ENCODE data around the gene TCF4.

The TCF4 gene

DNA sequence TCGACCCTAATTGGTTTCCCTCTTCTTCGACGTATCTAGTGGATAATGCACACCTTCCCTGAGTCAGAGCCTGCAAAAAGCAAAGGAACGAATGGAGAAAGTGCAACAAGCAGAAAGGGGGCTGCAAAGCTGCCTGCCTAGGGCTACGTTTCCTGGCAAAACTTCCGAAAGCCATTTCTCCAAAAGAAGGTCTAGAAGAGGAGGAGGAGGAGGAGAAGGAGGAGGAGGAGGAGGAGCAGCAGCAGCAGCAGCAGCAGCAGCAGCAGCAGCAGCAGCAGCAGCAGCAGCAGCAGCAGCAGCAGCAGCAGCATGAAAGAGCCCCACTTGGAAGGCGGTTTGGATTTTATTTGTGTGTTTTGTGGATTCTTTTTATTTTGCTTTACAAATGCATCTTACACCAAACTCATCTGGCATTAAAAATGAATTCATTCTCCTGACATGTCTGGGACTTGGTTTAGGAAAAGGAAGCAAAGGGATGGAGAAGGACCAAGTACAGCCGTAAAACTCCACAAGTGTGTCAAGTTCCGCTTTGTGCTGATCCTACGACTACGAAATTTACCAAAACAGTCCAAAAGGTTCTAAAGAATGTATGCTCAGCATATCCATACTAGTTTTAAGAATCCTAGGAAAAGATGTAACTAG is 2.0 kb downstream of the TCF4 start:
- H2AFZ ChIP-seq (ENCODE audit: low read length, unreplicated experiment), result peak overlapping the region; percentile 43
- 0 out of 2 replicates have a peak, but pooled peaks cover 3% of the 10 kb centered on the region for H3K36me3 ChIP-seq (ENCODE audit: insufficient read depth, low read length)
- no peaks in the 10 kb centered on the region for H3K27me3 ChIP-seq (ENCODE audit: insufficient read depth, low read length)
- H3K79me2 ChIP-seq (ENCODE audit: control insufficient read depth, insufficient read depth, low read length, unreplicated experiment), result peaks cover 39% of the 10 kb centered on the region
- H3K27ac ChIP-seq (ENCODE audit: low read depth, low read length), result peak overlapping the region; percentile 64
- H3K4me1 ChIP-seq (ENCODE audit: control insufficient read depth, insufficient read depth, low read length, unreplicated experiment), result peaks cover 9% of the 10 kb centered on the region
- H3K4me3 ChIP-seq (ENCODE audit: low read depth, low read length), result peak overlapping the region; percentile 83

DNA sequence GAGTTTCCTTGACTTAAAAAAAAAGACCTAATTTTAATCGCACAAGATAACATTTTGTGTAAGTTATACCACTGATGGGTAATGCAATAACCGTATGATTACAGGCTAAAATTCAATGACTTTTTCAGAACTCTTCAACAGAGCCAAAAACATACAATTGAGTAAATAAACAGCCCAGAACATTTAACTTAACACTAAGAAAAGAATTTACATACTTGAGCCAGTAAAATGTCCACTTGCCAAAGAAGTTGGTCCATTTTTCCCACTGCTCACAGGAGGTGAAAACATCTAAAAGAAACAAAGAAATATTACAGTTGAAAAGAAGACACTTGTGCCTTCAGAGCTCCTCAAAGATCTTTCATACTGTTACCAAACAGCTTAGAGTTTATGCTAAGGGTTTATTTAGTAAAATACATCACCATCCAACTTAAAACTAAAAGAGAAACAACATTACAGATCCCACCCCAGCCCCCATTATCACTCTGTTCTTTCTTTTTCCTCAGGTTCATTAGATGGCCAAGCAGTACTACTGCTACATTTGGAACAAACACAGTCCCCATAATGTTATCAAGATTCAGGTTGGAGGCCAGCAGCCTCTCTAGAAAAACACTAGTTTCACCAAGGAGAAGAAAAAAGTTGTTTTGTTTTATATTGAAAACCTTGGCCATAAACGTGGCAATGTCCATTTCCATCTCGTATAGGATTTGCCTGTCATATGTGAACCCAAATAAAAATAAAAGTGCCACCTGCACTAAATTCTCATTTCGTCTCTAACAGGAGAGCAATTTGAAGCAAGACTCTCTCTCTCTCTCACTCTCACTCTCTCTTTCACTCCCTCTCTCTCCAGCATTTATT is 2.7 kb downstream of the TCF4 start:
- 0 out of 2 replicates have a peak, but pooled peaks cover 3% of the 10 kb centered on the region for H3K36me3 ChIP-seq (ENCODE audit: insufficient read depth, low read length)
- H3K27me3 ChIP-seq (ENCODE audit: insufficient read depth, low read length), result no peaks in the 10 kb centered on the region
- peaks cover 13% of the 10 kb centered on the region for H3K4me1 ChIP-seq (ENCODE audit: control insufficient read depth, insufficient read depth, low read length, unreplicated experiment)
- peak overlapping the region; percentile 18; the same call in 1 of the 2 replicates for H3K27ac ChIP-seq (ENCODE audit: low read depth, low read length)
- peak overlapping the region; percentile 83 for H3K4me3 ChIP-seq (ENCODE audit: low read depth, low read length)
- peak overlapping the region; percentile 43 for H2AFZ ChIP-seq (ENCODE audit: low read length, unreplicated experiment)
- peaks cover 39% of the 10 kb centered on the region for H3K79me2 ChIP-seq (ENCODE audit: control insufficient read depth, insufficient read depth, low read length, unreplicated experiment)

DNA sequence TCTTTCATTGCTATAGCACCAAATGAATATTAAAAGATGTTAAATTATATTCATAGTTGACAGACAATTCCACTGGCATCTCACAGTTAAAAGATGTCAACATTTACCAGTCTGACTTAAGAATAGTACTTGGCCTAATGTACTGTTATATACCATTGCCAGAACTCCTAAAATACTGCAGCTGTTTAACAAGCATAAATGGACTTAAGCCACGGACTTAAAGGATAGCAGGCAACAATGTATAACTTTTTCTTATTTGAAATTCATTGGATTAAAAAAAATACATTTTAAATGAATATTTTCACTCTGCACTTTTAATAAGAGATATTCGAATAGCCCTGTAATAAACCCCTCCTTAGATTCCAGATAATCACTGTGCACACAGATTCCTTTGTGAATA is 3.8 kb downstream of the TCF4 start:
- no peak overlapping the region for H3K27ac ChIP-seq (ENCODE audit: low read depth, low read length)
- H3K27me3 ChIP-seq (ENCODE audit: insufficient read depth, low read length), result no peaks in the 10 kb centered on the region
- peaks cover 42% of the 10 kb centered on the region for H3K79me2 ChIP-seq (ENCODE audit: control insufficient read depth, insufficient read depth, low read length, unreplicated experiment)
- H2AFZ ChIP-seq (ENCODE audit: low read length, unreplicated experiment), result no peak overlapping the region
- H3K4me1 ChIP-seq (ENCODE audit: control insufficient read depth, insufficient read depth, low read length, unreplicated experiment), result peaks cover 22% of the 10 kb centered on the region
- peak overlapping the region; percentile 83 for H3K4me3 ChIP-seq (ENCODE audit: low read depth, low read length)
- 0 out of 2 replicates have a peak, but pooled peaks cover 3% of the 10 kb centered on the region for H3K36me3 ChIP-seq (ENCODE audit: insufficient read depth, low read length)

DNA sequence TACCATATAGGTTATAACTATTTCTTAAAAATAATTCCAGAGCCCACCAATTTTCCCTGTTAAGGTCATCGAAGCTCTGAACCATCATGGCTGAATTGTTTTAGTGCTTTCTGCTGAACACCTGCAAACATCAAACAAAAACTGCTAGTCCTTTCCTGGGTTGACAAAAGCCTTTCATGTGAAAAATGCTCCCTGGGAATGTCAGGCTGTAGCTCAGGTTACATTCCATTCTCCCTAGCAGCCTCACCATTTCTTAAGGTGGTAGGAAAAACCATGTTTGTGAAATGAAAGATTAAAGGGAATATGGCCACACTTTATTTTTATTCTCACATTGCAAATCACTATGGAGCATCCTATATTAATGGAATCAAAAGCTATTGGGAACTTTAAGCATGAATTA is 5.7 kb downstream of the TCF4 start:
- H3K4me1 ChIP-seq (ENCODE audit: control insufficient read depth, insufficient read depth, low read length, unreplicated experiment), result peaks cover 22% of the 10 kb centered on the region
- H3K4me3 ChIP-seq (ENCODE audit: low read depth, low read length), result no peak overlapping the region
- no peak overlapping the region for H2AFZ ChIP-seq (ENCODE audit: low read length, unreplicated experiment)
- H3K27me3 ChIP-seq (ENCODE audit: insufficient read depth, low read length), result no peaks in the 10 kb centered on the region
- peaks cover 40% of the 10 kb centered on the region for H3K79me2 ChIP-seq (ENCODE audit: control insufficient read depth, insufficient read depth, low read length, unreplicated experiment)
- 0 out of 2 replicates have a peak, but pooled peaks cover 3% of the 10 kb centered on the region for H3K36me3 ChIP-seq (ENCODE audit: insufficient read depth, low read length)
- no peak overlapping the region for H3K27ac ChIP-seq (ENCODE audit: low read depth, low read length)

DNA sequence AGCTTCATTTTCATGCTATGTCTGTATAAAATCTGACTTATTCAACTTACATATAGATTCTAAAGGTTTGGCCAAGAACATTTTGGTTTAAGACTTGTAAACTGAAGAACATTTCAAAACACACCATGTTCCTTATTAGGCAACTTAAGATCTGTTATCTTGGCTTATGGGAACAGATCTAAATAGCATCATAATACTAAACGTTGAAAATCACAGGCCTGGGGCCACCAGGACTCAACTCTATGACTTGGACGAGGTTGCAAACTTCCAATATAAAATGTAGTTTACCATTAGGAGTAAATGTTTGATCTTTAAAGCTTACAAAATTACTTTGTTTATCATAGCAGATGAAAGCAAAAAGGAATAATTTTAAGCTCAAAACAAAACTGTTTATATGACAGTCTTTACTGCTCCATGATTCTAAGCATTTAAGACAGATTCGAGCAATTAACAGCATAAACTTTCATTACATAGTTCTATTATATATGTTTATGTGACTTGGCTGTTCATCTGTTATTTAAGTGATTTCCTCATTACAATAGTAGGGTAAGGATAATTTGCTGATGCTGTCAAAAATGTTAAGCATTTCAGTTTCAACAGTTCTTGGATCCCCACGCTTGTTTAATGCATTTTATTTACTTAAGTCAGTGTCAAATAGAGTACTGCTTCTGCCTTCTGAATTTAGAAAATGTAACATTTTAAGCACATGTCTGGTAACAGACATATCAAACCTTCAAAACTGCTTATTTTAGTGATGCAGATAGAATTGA is 8.3 kb downstream of the TCF4 start:
- Histone ChIP-seq H3K27me3 (ENCODE audit: insufficient read depth, low read length) (no peaks in the 10 kb centered on the region), H2AFZ (ENCODE audit: low read length, unreplicated experiment) (no peak overlapping the region), H3K4me3 (ENCODE audit: low read depth, low read length) (no peak overlapping the region), H3K4me1 (ENCODE audit: control insufficient read depth, insufficient read depth, low read length, unreplicated experiment) (peaks cover 27% of the 10 kb centered on the region), H3K36me3 (ENCODE audit: insufficient read depth, low read length) (0 out of 2 replicates have a peak, but pooled peaks cover 3% of the 10 kb centered on the region), H3K79me2 (ENCODE audit: control insufficient read depth, insufficient read depth, low read length, unreplicated experiment) (peaks cover 22% of the 10 kb centered on the region), H3K27ac (ENCODE audit: low read depth, low read length) (no peak overlapping the region)

DNA sequence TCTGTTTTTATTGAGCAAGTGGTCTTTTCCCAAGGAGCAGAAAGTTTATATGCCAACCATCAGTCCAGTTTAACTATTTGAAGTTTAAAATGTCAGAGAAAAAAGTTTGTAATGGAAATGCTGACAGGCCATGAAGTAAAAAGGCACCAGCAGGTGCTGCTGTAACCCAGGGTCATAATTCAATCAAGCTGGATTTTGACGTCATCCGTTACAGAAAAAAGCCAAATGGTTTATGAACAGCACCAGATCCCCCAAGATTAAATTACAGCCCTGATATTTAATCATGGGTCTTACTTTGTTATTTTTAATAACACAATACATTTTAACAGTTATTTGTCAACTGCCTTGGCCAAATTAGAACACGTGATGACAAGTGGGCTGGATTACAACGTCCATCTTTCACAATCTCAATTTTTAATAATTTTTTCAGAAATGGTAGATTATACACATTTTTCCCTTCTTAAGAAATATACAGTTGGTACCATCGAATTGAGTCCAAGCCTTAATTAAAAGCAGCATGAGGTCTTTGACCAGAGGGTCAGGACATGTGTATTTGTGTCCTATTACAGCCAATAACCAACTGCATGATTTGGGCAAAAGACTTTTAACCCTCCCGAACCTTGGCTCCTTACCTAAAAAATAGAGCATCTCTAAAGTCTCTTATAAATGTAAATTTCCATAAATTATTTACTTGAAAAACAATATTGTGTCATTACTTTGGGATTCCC is 10.0 kb downstream of the TCF4 start:
- Histone ChIP-seq H3K4me1 (ENCODE audit: control insufficient read depth, insufficient read depth, low read length, unreplicated experiment) (peaks cover 27% of the 10 kb centered on the region), H3K79me2 (ENCODE audit: control insufficient read depth, insufficient read depth, low read length, unreplicated experiment) (peaks cover 16% of the 10 kb centered on the region), H2AFZ (ENCODE audit: low read length, unreplicated experiment) (no peak overlapping the region), H3K27ac (ENCODE audit: low read depth, low read length) (no peak overlapping the region), H3K36me3 (ENCODE audit: insufficient read depth, low read length) (0 out of 2 replicates have a peak, but pooled peaks cover under 1% of the 10 kb centered on the region), H3K27me3 (ENCODE audit: insufficient read depth, low read length) (no peaks in the 10 kb centered on the region), H3K4me3 (ENCODE audit: low read depth, low read length) (no peak overlapping the region)

DNA sequence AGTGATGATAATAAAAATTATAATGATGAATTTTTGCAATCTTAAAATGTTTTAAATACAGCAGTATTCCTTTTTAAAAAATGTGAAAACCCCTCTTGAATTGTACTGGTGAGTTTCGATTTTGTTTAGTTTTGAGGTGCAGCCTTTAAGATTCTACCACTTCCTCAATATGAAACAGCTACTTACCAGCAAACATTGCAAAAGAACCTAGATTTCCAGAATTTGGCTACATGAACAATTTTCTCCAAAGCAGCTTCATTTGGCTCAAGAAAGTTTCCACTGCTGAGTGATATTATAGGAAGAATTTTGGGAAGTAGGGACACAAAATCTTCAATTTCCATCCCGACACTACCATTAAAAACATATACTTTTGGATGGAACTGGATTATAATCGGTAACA is 12.0 kb downstream of the TCF4 start:
- peaks cover 26% of the 10 kb centered on the region for H3K4me1 ChIP-seq (ENCODE audit: control insufficient read depth, insufficient read depth, low read length, unreplicated experiment)
- no peak overlapping the region for H3K27ac ChIP-seq (ENCODE audit: low read depth, low read length)
- H2AFZ ChIP-seq (ENCODE audit: low read length, unreplicated experiment), result peak overlapping the region; percentile 83
- H3K79me2 ChIP-seq (ENCODE audit: control insufficient read depth, insufficient read depth, low read length, unreplicated experiment), result peaks cover 12% of the 10 kb centered on the region
- no peaks in the 10 kb centered on the region for H3K36me3 ChIP-seq (ENCODE audit: insufficient read depth, low read length)
- H3K27me3 ChIP-seq (ENCODE audit: insufficient read depth, low read length), result no peaks in the 10 kb centered on the region
- peak overlapping the region; percentile 65 for H3K4me3 ChIP-seq (ENCODE audit: low read depth, low read length)

DNA sequence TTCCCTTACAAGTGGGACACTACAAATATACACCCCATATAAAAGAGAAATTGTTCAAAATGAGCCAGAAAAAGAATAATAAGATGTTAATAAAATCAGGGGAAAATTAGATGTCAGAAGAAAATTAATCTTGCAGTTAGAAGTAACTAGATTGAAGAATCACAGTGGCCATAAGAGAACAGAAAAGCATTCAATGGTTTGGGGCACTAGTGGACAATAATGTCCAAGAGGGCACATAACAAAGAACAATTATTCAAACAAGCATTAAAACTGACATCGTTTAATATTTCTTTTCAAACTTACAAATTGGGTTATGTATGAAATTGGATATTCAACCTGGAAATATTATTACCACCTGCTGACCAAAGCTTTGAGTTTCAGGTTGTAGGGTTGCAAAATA is 12.9 kb downstream of the TCF4 start:
- Histone ChIP-seq H3K4me3 (ENCODE audit: low read depth, low read length) (no peak overlapping the region), H3K79me2 (ENCODE audit: control insufficient read depth, insufficient read depth, low read length, unreplicated experiment) (peaks cover 12% of the 10 kb centered on the region), H3K27me3 (ENCODE audit: insufficient read depth, low read length) (no peaks in the 10 kb centered on the region), H3K36me3 (ENCODE audit: insufficient read depth, low read length) (no peaks in the 10 kb centered on the region), H3K4me1 (ENCODE audit: control insufficient read depth, insufficient read depth, low read length, unreplicated experiment) (peaks cover 22% of the 10 kb centered on the region), H3K27ac (ENCODE audit: low read depth, low read length) (no peak overlapping the region), H2AFZ (ENCODE audit: low read length, unreplicated experiment) (no peak overlapping the region)

DNA sequence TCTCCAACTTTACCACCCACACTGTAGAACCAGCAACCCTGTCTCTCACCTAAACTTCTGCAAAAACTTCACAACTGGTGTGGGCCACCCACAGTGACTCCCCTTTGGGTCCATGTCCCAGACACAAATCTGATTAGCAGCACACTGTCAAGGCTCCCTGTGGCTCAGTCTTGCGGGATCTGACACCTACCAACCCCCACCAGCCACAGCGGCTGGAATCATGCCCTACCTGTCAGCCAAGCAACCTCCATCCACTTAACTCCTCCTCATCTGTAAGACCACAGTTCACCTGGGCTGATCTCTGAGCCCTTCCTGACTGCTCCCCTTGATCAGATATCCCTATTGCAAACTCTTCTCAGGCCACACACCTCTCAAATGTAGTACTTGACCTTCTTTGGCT is 14.6 kb downstream of the TCF4 start:
- H3K27me3 ChIP-seq (ENCODE audit: insufficient read depth, low read length), result no peaks in the 10 kb centered on the region
- no peaks in the 10 kb centered on the region for H3K36me3 ChIP-seq (ENCODE audit: insufficient read depth, low read length)
- H3K79me2 ChIP-seq (ENCODE audit: control insufficient read depth, insufficient read depth, low read length, unreplicated experiment), result peaks cover 7% of the 10 kb centered on the region
- peaks cover 13% of the 10 kb centered on the region for H3K4me1 ChIP-seq (ENCODE audit: control insufficient read depth, insufficient read depth, low read length, unreplicated experiment)
- H2AFZ ChIP-seq (ENCODE audit: low read length, unreplicated experiment), result no peak overlapping the region
- H3K4me3 ChIP-seq (ENCODE audit: low read depth, low read length), result no peak overlapping the region
- no peak overlapping the region for H3K27ac ChIP-seq (ENCODE audit: low read depth, low read length)

DNA sequence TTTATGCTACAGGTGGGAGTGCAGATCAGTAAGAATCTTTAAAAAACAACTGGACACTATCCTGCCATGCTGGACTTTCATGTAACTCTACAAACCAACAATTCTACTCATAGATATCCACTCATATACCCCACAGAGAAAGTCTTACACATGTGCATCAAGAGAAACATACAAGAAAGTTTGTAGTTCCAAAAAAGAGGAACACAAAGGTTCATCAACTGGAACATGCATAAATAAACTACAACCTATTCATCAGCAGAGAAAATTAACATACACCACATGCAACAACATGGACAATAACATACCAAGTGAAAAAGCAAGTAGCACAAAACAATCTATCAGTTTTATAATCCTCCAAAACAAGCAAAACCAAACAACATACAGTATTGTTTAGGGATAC is 17.0 kb downstream of the TCF4 start:
- Histone ChIP-seq H3K36me3 (ENCODE audit: insufficient read depth, low read length) (no peaks in the 10 kb centered on the region; the same call in 1 of the 2 replicates), H3K27ac (ENCODE audit: low read depth, low read length) (no peak overlapping the region), H3K4me1 (ENCODE audit: control insufficient read depth, insufficient read depth, low read length, unreplicated experiment) (peaks cover 5% of the 10 kb centered on the region), H2AFZ (ENCODE audit: low read length, unreplicated experiment) (no peak overlapping the region), H3K27me3 (ENCODE audit: insufficient read depth, low read length) (no peaks in the 10 kb centered on the region), H3K4me3 (ENCODE audit: low read depth, low read length) (no peak overlapping the region), H3K79me2 (ENCODE audit: control insufficient read depth, insufficient read depth, low read length, unreplicated experiment) (no peaks in the 10 kb centered on the region)
